ENCODE measurements around the gene RAPGEFL1. TPM values are rescaled to one million over a fixed set of nuclear protein-coding genes. Genes with fewer than 3 reads are reported as not detected.
"Not testable (repeated sequence)": the region's sequence is repeated elsewhere in the genome, so short reads cannot be mapped to it uniquely, and the experiment has no call there.

Gene RAPGEFL1
- total and polyA plus RNA-seq, 4 donors, result 6.4 to 16.6 (median 11.2) TPM

GRCh38 chr17:40190197-40191021 lies 13.1 kb downstream of the RAPGEFL1 start:
- no peak overlapping the region for H3K27ac ChIP-seq (ENCODE audit: low read depth in 1 of 2, low read length in 2 of 2)
- intact Hi-C loops (cut with DNase I), result no loop called here
- WGBS, 2 donors, result 65 to 67% methylated on average over 15 of the region's 15 CpGs
- H3K9me3 ChIP-seq (ENCODE audit: control insufficient read depth, low read length), result no peaks in the 10 kb centered on the region
- H3K4me1 ChIP-seq (ENCODE audit: control insufficient read depth in 1 of 2, insufficient read depth in 2 of 2, low read length in 2 of 2), result no peaks in the 10 kb centered on the region
- DNase-seq (no peak), ATAC-seq (ENCODE audit: low FRiP score) (no peak)
- H3K27me3 ChIP-seq (ENCODE audit: control insufficient read depth in 1 of 2, insufficient read depth in 2 of 2, low read length in 1 of 2), result no peaks in the 10 kb centered on the region
- no peaks in the 10 kb centered on the region for H3K36me3 ChIP-seq (ENCODE audit: control insufficient read depth in 1 of 2, insufficient read depth in 2 of 2, low read length in 1 of 2)
- H3K4me3 ChIP-seq (ENCODE audit: low read length in 2 of 2), result no peak overlapping the region

- Histone ChIP-seq H3K27me3 (ENCODE audit: control insufficient read depth in 1 of 2, insufficient read depth in 2 of 2, low read length in 1 of 2) (no peaks in the 10 kb centered on the region), H3K9me3 (ENCODE audit: control insufficient read depth, low read length) (no peaks in the 10 kb centered on the region), H3K27ac (ENCODE audit: low read depth in 1 of 2, low read length in 2 of 2) (no peak overlapping the region), H3K4me3 (ENCODE audit: low read length in 2 of 2) (peak overlapping the region; percentile 42 to 49), H3K4me1 (ENCODE audit: control insufficient read depth in 1 of 2, insufficient read depth in 2 of 2, low read length in 2 of 2) (no peaks in the 10 kb centered on the region), H3K36me3 (ENCODE audit: control insufficient read depth in 1 of 2, insufficient read depth in 2 of 2, low read length in 1 of 2) (no peaks in the 10 kb centered on the region)
- ATAC-seq (ENCODE audit: low FRiP score) (peak; percentile 88), DNase-seq (peak; percentile 87 to 92)
- intact Hi-C loops (cut with DNase I), result loop anchor here in 1 of 2 donors (1.0 kb wide), 1 partner anchor 178 kb away; no protein-coding TSS in a partner anchor
- 1% methylated on average over 60 of the region's 60 CpGs for WGBS, 2 donors
Measured at GRCh38 chr17:40191237-40192208, 14.3 kb downstream of the RAPGEFL1 start.

DNA sequence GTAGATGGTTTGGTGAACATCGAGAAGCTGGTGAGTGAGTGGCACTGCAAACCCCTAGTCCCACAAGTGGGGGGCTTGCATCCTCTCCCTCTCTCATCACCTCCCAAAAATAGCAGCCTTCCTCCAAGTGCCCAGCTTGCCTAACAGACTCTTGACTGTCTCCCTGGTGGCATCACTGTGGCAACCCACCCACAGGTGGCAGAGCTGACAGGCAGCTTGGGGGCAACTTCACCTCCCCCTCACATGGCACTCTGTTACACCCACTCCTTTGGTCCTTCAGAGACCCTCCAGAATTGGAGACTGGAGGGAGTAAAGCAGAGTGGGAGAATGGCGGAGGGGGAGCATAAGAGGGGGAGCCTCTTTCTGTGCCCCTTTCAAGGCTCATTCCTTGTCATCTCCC lies 15.7 kb downstream of the RAPGEFL1 start:
- Histone ChIP-seq H3K4me1 (ENCODE audit: control insufficient read depth in 1 of 2, insufficient read depth in 2 of 2, low read length in 2 of 2) (no peaks in the 10 kb centered on the region), H3K9me3 (ENCODE audit: control insufficient read depth, low read length) (no peaks in the 10 kb centered on the region), H3K27ac (ENCODE audit: low read depth in 1 of 2, low read length in 2 of 2) (no peak overlapping the region), H3K36me3 (ENCODE audit: control insufficient read depth in 1 of 2, insufficient read depth in 2 of 2, low read length in 1 of 2) (no peaks in the 10 kb centered on the region), H3K27me3 (ENCODE audit: control insufficient read depth in 1 of 2, insufficient read depth in 2 of 2, low read length in 1 of 2) (no peaks in the 10 kb centered on the region), H3K4me3 (ENCODE audit: low read length in 2 of 2) (no peak overlapping the region)
- intact Hi-C loops (cut with DNase I), result loop anchor here in 1 of 2 donors (1.0 kb wide), 1 partner anchor 180 kb away; no protein-coding TSS in a partner anchor
- ATAC-seq (ENCODE audit: low FRiP score) (no peak), DNase-seq (no peak)
- 90 to 98% methylated on average over 2 of the region's 2 CpGs for WGBS, 2 donors

GRCh38 chr17:40194821-40195220 lies 17.6 kb downstream of the RAPGEFL1 start:
- ATAC-seq (ENCODE audit: low FRiP score) (no peak), DNase-seq (no peak)
- H3K36me3 ChIP-seq (ENCODE audit: control insufficient read depth in 1 of 2, insufficient read depth in 2 of 2, low read length in 1 of 2), result no peaks in the 10 kb centered on the region
- no peak overlapping the region for H3K4me3 ChIP-seq (ENCODE audit: low read length in 2 of 2)
- no peaks in the 10 kb centered on the region for H3K4me1 ChIP-seq (ENCODE audit: control insufficient read depth in 1 of 2, insufficient read depth in 2 of 2, low read length in 2 of 2)
- intact Hi-C loops (cut with DNase I), result no loop called here
- no peak overlapping the region for H3K27ac ChIP-seq (ENCODE audit: low read depth in 1 of 2, low read length in 2 of 2)
- H3K9me3 ChIP-seq (ENCODE audit: control insufficient read depth, low read length), result no peaks in the 10 kb centered on the region
- 64 to 69% methylated on average over 2 of the region's 2 CpGs for WGBS, 2 donors
- H3K27me3 ChIP-seq (ENCODE audit: control insufficient read depth in 1 of 2, insufficient read depth in 2 of 2, low read length in 1 of 2), result no peaks in the 10 kb centered on the region

GRCh38 chr17:40197550-40197949 lies 20.3 kb downstream of the RAPGEFL1 start:
- no peak overlapping the region for H3K27ac ChIP-seq (ENCODE audit: low read depth in 1 of 2, low read length in 2 of 2)
- no peaks in the 10 kb centered on the region for H3K9me3 ChIP-seq (ENCODE audit: control insufficient read depth, low read length)
- DNase-seq, result no peak
- intact Hi-C loops (cut with DNase I), result no loop called here
- WGBS, 2 donors, result 82 to 91% methylated on average over 1 of the region's 1 CpG
- H3K27me3 ChIP-seq (ENCODE audit: control insufficient read depth in 1 of 2, insufficient read depth in 2 of 2, low read length in 1 of 2), result no peaks in the 10 kb centered on the region
- no peaks in the 10 kb centered on the region for H3K36me3 ChIP-seq (ENCODE audit: control insufficient read depth in 1 of 2, insufficient read depth in 2 of 2, low read length in 1 of 2)
- no peak for ATAC-seq (ENCODE audit: low FRiP score)
- no peaks in the 10 kb centered on the region for H3K4me1 ChIP-seq (ENCODE audit: control insufficient read depth in 1 of 2, insufficient read depth in 2 of 2, low read length in 2 of 2)
- H3K4me3 ChIP-seq (ENCODE audit: low read length in 2 of 2), result no peak overlapping the region

- DNase-seq; H3K27me3 ChIP-seq (ENCODE audit: control insufficient read depth in 1 of 2, insufficient read depth in 2 of 2, low read length in 1 of 2); intact Hi-C loops (cut with DNase I); H3K27ac ChIP-seq (ENCODE audit: low read depth in 1 of 2, low read length in 2 of 2); H3K4me1 ChIP-seq (ENCODE audit: control insufficient read depth in 1 of 2, insufficient read depth in 2 of 2, low read length in 2 of 2); H3K4me3 ChIP-seq (ENCODE audit: low read length in 2 of 2); H3K36me3 ChIP-seq (ENCODE audit: control insufficient read depth in 1 of 2, insufficient read depth in 2 of 2, low read length in 1 of 2); H3K9me3 ChIP-seq (ENCODE audit: control insufficient read depth, low read length); ATAC-seq (ENCODE audit: low FRiP score): not testable (repeated sequence)
- WGBS, 2 donors, result 56 to 63% methylated on average over 8 of the region's 8 CpGs
Measured at GRCh38 chr17:40197965-40198456, 20.7 kb downstream of the RAPGEFL1 start.

GRCh38 chr17:40198576-40198975 lies 21.3 kb downstream of the RAPGEFL1 start:
- Histone ChIP-seq H3K9me3 (ENCODE audit: control insufficient read depth, low read length) (no peaks in the 10 kb centered on the region), H3K4me1 (ENCODE audit: control insufficient read depth in 1 of 2, insufficient read depth in 2 of 2, low read length in 2 of 2) (no peaks in the 10 kb centered on the region), H3K27me3 (ENCODE audit: control insufficient read depth in 1 of 2, insufficient read depth in 2 of 2, low read length in 1 of 2) (no peaks in the 10 kb centered on the region), H3K36me3 (ENCODE audit: control insufficient read depth in 1 of 2, insufficient read depth in 2 of 2, low read length in 1 of 2) (no peaks in the 10 kb centered on the region), H3K4me3 (ENCODE audit: low read length in 2 of 2) (no peak overlapping the region), H3K27ac (ENCODE audit: low read depth in 1 of 2, low read length in 2 of 2) (no peak overlapping the region)
- DNase-seq (no peak), ATAC-seq (ENCODE audit: low FRiP score) (no peak)
- WGBS, 2 donors, result 81 to 87% methylated on average over 5 of the region's 5 CpGs
- intact Hi-C loops (cut with DNase I), result no loop called here

GRCh38 chr17:40203131-40203530 lies 25.9 kb downstream of the RAPGEFL1 start:
- no peak overlapping the region for H3K27ac ChIP-seq (ENCODE audit: low read depth in 1 of 2, low read length in 2 of 2)

More at GRCh38 chr17:40203131-40203530, 25.9 kb downstream of the RAPGEFL1 start:
- no peak for DNase-seq
- no peak for ATAC-seq (ENCODE audit: low FRiP score)
- Histone ChIP-seq H3K4me3 (ENCODE audit: low read length in 2 of 2) (no peak overlapping the region), H3K4me1 (ENCODE audit: control insufficient read depth in 1 of 2, insufficient read depth in 2 of 2, low read length in 2 of 2) (no peaks in the 10 kb centered on the region), H3K36me3 (ENCODE audit: control insufficient read depth in 1 of 2, insufficient read depth in 2 of 2, low read length in 1 of 2) (no peaks in the 10 kb centered on the region), H3K9me3 (ENCODE audit: control insufficient read depth, low read length) (no peaks in the 10 kb centered on the region), H3K27me3 (ENCODE audit: control insufficient read depth in 1 of 2, insufficient read depth in 2 of 2, low read length in 1 of 2) (no peaks in the 10 kb centered on the region)
- intact Hi-C loops (cut with DNase I), result loop anchor here (5.0 to 10.0 kb wide), 2 partner anchors 89 to 152 kb away; no protein-coding TSS in a partner anchor
- 64 to 71% methylated on average over 4 of the region's 4 CpGs for WGBS, 2 donors

Data from aorta (tissue), 5 donors.